ENCODE measurements around the gene THADA. TPM values are rescaled to one million over a fixed set of nuclear protein-coding genes. Genes with fewer than 3 reads are reported as not detected.

THADA gene
- total RNA-seq, 4 donors from 2014 or later: 26.2 to 58.3 (median 29.7) TPM

- 93% methylated on average over 13 of the region's 13 CpGs for WGBS
- no peak for DNase-seq (ENCODE audit: low spot score in 2 of 2)
- Histone ChIP-seq H3K4me3 (no peak overlapping the region), H3K36me3 (no peaks in the 10 kb centered on the region), H3K4me1 (peaks cover 77% of the 10 kb centered on the region), H3K27me3 (no peaks in the 10 kb centered on the region), H3K27ac (peak overlapping the region; percentile 65), H3K9me3 (no peaks in the 10 kb centered on the region)
- TF ChIP-seq POLR2AphosphoS5 (IDR thresholded peaks at IDR 0.05) (no peak), POLR2A (IDR thresholded peaks at IDR 0.05) (no peak), CTCF (IDR thresholded peaks at IDR 0.05) (no peak), EP300 (IDR thresholded peaks at IDR 0.05) (no peak)
These were observed 253.7 kb downstream of the THADA start for GRCh38 chr2:43341959-43342757.

GRCh38 chr2:43340945-43341356 lies 254.9 kb downstream of the THADA start:
- no peaks in the 10 kb centered on the region for H3K36me3 ChIP-seq
- H3K27ac ChIP-seq: peak overlapping the region; percentile 65
- TF ChIP-seq EP300 (IDR thresholded peaks at IDR 0.05) (no peak), POLR2A (IDR thresholded peaks at IDR 0.05) (no peak), CTCF (IDR thresholded peaks at IDR 0.05) (no peak), POLR2AphosphoS5 (IDR thresholded peaks at IDR 0.05) (no peak)
- no peak for DNase-seq (ENCODE audit: low spot score in 2 of 2)
- H3K9me3 ChIP-seq: no peaks in the 10 kb centered on the region
- WGBS: 52% methylated on average over 1 of the region's 1 CpG
- H3K4me1 ChIP-seq: peaks cover 79% of the 10 kb centered on the region
- H3K27me3 ChIP-seq: no peaks in the 10 kb centered on the region
- H3K4me3 ChIP-seq: no peak overlapping the region

GRCh38 chr2:43340066-43340465 lies 255.8 kb downstream of the THADA start:
- WGBS: 73% methylated on average over 2 of the region's 2 CpGs
- no peak overlapping the region for H3K4me3 ChIP-seq
- no peaks in the 10 kb centered on the region for H3K27me3 ChIP-seq
- no peak for TF ChIP-seq CTCF (IDR thresholded peaks at IDR 0.05)
- TF ChIP-seq POLR2AphosphoS5 (IDR thresholded peaks at IDR 0.05): peak in 1 of 3 donors; percentile 13
- no peak for DNase-seq (ENCODE audit: low spot score in 2 of 2)
- H3K27ac ChIP-seq: peak overlapping the region; percentile 65
- no peaks in the 10 kb centered on the region for H3K9me3 ChIP-seq
- peaks cover 71% of the 10 kb centered on the region for H3K4me1 ChIP-seq
- no peaks in the 10 kb centered on the region for H3K36me3 ChIP-seq

- Histone ChIP-seq H3K4me3 (peak overlapping the region; percentile 6), H3K9me3 (no peaks in the 10 kb centered on the region), H3K27me3 (no peaks in the 10 kb centered on the region), H3K4me1 (peaks cover 68% of the 10 kb centered on the region), H3K27ac (peak overlapping the region; percentile 79), H3K36me3 (no peaks in the 10 kb centered on the region)
- 0% methylated on average over 2 of the region's 2 CpGs for WGBS
- TF ChIP-seq POLR2A (IDR thresholded peaks at IDR 0.05) (no peak), POLR2AphosphoS5 (IDR thresholded peaks at IDR 0.05) (peak in 2 of 3 donors; percentile 17 to 52)
- no peak for DNase-seq (ENCODE audit: low spot score in 2 of 2)
These were observed 262.1 kb downstream of the THADA start for GRCh38 chr2:43333656-43334144.

GRCh38 chr2:43333101-43333655 lies 262.7 kb downstream of the THADA start:
- 12% methylated on average over 6 of the region's 6 CpGs for WGBS
- H3K4me3 ChIP-seq: peak overlapping the region; percentile 6
- no peaks in the 10 kb centered on the region for H3K36me3 ChIP-seq
- no peaks in the 10 kb centered on the region for H3K9me3 ChIP-seq
- H3K27me3 ChIP-seq: no peaks in the 10 kb centered on the region
- TF ChIP-seq POLR2A (IDR thresholded peaks at IDR 0.05) (no peak), POLR2AphosphoS5 (IDR thresholded peaks at IDR 0.05) (no peak), CTCF (IDR thresholded peaks at IDR 0.05) (no peak), EP300 (IDR thresholded peaks at IDR 0.05) (no peak)
- peak overlapping the region; percentile 79 for H3K27ac ChIP-seq
- peaks cover 71% of the 10 kb centered on the region for H3K4me1 ChIP-seq
- no peak for DNase-seq (ENCODE audit: low spot score in 2 of 2)

Measured in suprapubic skin (tissue), 4 donors.